NT2/D1 (cell line): ENCODE results near the gene BAK1.
A peak's percentile ranks its signal among the peaks of the same experiment; 100 is the strongest.

Experiments
- DNase-seq: peaks from one replicate; pipeline ENCODE4 v3.0.0-alpha.2; 2011; ENCODE audit warnings: low read depth, low spot score
- H3K27me3 ChIP-seq: 2 replicates; pipeline ENCODE4 v1.6.0; 2011; ENCODE audit warnings: mild to moderate bottlenecking; ENCODE audit not compliant: insufficient read length, insufficient read depth
- H3K36me3 ChIP-seq: 2 replicates; pipeline ENCODE4 v1.6.1; 2011; ENCODE audit warnings: mild to moderate bottlenecking, low read length, mixed read lengths; ENCODE audit not compliant: insufficient read depth, insufficient read length
- H3K4me1 ChIP-seq: 2 replicates; pipeline ENCODE4 v1.5.1; 2011; ENCODE audit not compliant: insufficient read depth, insufficient read length
- H3K4me3 ChIP-seq: 2 replicates; pipeline ENCODE4 v1.5.1; 2011; ENCODE audit warnings: low read depth; ENCODE audit not compliant: insufficient read length
- H3K9ac ChIP-seq: 2 replicates; pipeline ENCODE4 v1.6.0; 2011; ENCODE audit warnings: low read depth; ENCODE audit not compliant: insufficient read length
- H3K9me3 ChIP-seq: 2 replicates; pipeline ENCODE4 v1.5.1; 2011; ENCODE audit warnings: mild to moderate bottlenecking, low read length; ENCODE audit not compliant: insufficient read depth
- SUZ12 ChIP-seq: IDR thresholded peaks from 2 replicates; pipeline ENCODE4 v1.6.1; 2011; ENCODE audit not compliant: insufficient read length, insufficient read depth; ENCODE audit errors: extremely low read depth
- YY1 ChIP-seq: IDR thresholded peaks from 2 replicates; pipeline ENCODE4 v1.6.1; 2011; ENCODE audit not compliant: insufficient read length, insufficient read depth
- ZNF274 ChIP-seq: IDR thresholded peaks from 2 replicates; pipeline ENCODE4 v1.6.1; 2011; ENCODE audit warnings: mild to moderate bottlenecking, low read depth, low read length

Gene BAK1

GRCh38 chr6:33613795-33614168, 33.7 kb upstream of the BAK1 start:
- Histone ChIP-seq H3K36me3 (no peaks in the 10 kb centered on the region), H3K4me3 (no peak overlapping the region), H3K9me3 (no peaks in the 10 kb centered on the region), H3K4me1 (peaks cover 17% of the 10 kb centered on the region), H3K27me3 (peaks cover 11% of the 10 kb centered on the region), H3K9ac (no peak overlapping the region)
- TF ChIP-seq YY1 (no peak), ZNF274 (no peak), SUZ12 (no peak)
- DNase-seq: no peak

GRCh38 chr6:33613146-33613794, 33.2 kb upstream of the BAK1 start:
- no peak overlapping the region for H3K9ac ChIP-seq
- no peak overlapping the region for H3K4me3 ChIP-seq
- no peaks in the 10 kb centered on the region for H3K36me3 ChIP-seq
- TF ChIP-seq ZNF274 (no peak), SUZ12 (no peak), YY1 (no peak)
- H3K4me1 ChIP-seq: peaks cover 17% of the 10 kb centered on the region
- H3K27me3 ChIP-seq: peaks cover 11% of the 10 kb centered on the region
- no peaks in the 10 kb centered on the region for H3K9me3 ChIP-seq
- DNase-seq: no peak

- DNase-seq: no peak
- peaks cover 11% of the 10 kb centered on the region for H3K27me3 ChIP-seq
- H3K9me3 ChIP-seq: no peaks in the 10 kb centered on the region
- no peaks in the 10 kb centered on the region for H3K36me3 ChIP-seq
- no peak overlapping the region for H3K4me3 ChIP-seq
- peaks cover 25% of the 10 kb centered on the region for H3K4me1 ChIP-seq
- H3K9ac ChIP-seq: peak overlapping the region; percentile 22
- TF ChIP-seq YY1: no peak
- no peak for TF ChIP-seq ZNF274
- TF ChIP-seq SUZ12: no peak
These were observed 31.0 kb upstream of the BAK1 start for GRCh38 chr6:33610779-33611732.

- TF ChIP-seq ZNF274: no peak
- H3K36me3 ChIP-seq: no peaks in the 10 kb centered on the region
- H3K9me3 ChIP-seq: no peaks in the 10 kb centered on the region
- H3K4me1 ChIP-seq: peaks cover 25% of the 10 kb centered on the region
- H3K4me3 ChIP-seq: no peak overlapping the region
- no peak for DNase-seq
- peaks cover 11% of the 10 kb centered on the region for H3K27me3 ChIP-seq
- H3K9ac ChIP-seq: no peak overlapping the region
These were observed 30.0 kb upstream of the BAK1 start for GRCh38 chr6:33610067-33610466.

GRCh38 chr6:33609528-33609927, 29.5 kb upstream of the BAK1 start:
- DNase-seq: no peak
- Histone ChIP-seq H3K27me3 (peaks cover 11% of the 10 kb centered on the region), H3K9me3 (no peaks in the 10 kb centered on the region), H3K4me3 (no peak overlapping the region), H3K4me1 (peaks cover 25% of the 10 kb centered on the region), H3K36me3 (no peaks in the 10 kb centered on the region), H3K9ac (no peak overlapping the region)
- no peak for TF ChIP-seq SUZ12
- no peak for TF ChIP-seq ZNF274
- no peak for TF ChIP-seq YY1

- peaks cover 7% of the 10 kb centered on the region for H3K27me3 ChIP-seq
- peaks cover 25% of the 10 kb centered on the region for H3K4me1 ChIP-seq
- no peak overlapping the region for H3K9ac ChIP-seq
- H3K36me3 ChIP-seq: no peaks in the 10 kb centered on the region
- H3K4me3 ChIP-seq: no peak overlapping the region
- no peak for TF ChIP-seq ZNF274
- TF ChIP-seq SUZ12: no peak
- TF ChIP-seq YY1: no peak
- no peaks in the 10 kb centered on the region for H3K9me3 ChIP-seq
- DNase-seq: no peak
These were observed 28.9 kb upstream of the BAK1 start for GRCh38 chr6:33609019-33609418.

- no peak for TF ChIP-seq ZNF274
- TF ChIP-seq SUZ12: no peak
- no peaks in the 10 kb centered on the region for H3K27me3 ChIP-seq
- no peaks in the 10 kb centered on the region for H3K36me3 ChIP-seq
- H3K4me3 ChIP-seq: no peak overlapping the region
- H3K4me1 ChIP-seq: peaks cover 23% of the 10 kb centered on the region
- DNase-seq: no peak
- H3K9me3 ChIP-seq: no peaks in the 10 kb centered on the region
- no peak overlapping the region for H3K9ac ChIP-seq
These were observed 27.7 kb upstream of the BAK1 start for GRCh38 chr6:33607784-33608161.
